KBM-7 (cell line): ENCODE data around the gene C1QTNF5.

Source experiments
- DNase-seq: peaks from one replicate; pipeline ENCODE4 v3.0.0-alpha.2; 2015
- in situ Hi-C: fragments of 300-500 bp; cut with MboI; formaldehyde crosslinking; loops from 2 replicates; pipeline ENCODE4 v1.14.3; 2020; ENCODE audit warnings: low sequenced_read_pairs, low pct_unique_long_range_greater_than_20kb, mixed read lengths

Gene C1QTNF5

GRCh38 chr11:119373921-119374631, 33.4 kb upstream of the C1QTNF5 start:
- in situ Hi-C loops = no loop called here
- peak; percentile 86 for DNase-seq

GRCh38 chr11:119373059-119373920, 32.6 kb upstream of the C1QTNF5 start:
- in situ Hi-C loops = no loop called here

GRCh38 chr11:119372260-119373058, 31.8 kb upstream of the C1QTNF5 start:
- in situ Hi-C loops = no loop called here
- no peak for DNase-seq

More at GRCh38 chr11:119373059-119373920, 32.6 kb upstream of the C1QTNF5 start:
- no peak for DNase-seq

GRCh38 chr11:119371778-119372182, 31.1 kb upstream of the C1QTNF5 start:
- DNase-seq = no peak
- in situ Hi-C loops = no loop called here

GRCh38 chr11:119371067-119371601, 30.5 kb upstream of the C1QTNF5 start:
- in situ Hi-C loops = no loop called here
- no peak for DNase-seq

GRCh38 chr11:119370486-119371046, 29.9 kb upstream of the C1QTNF5 start:
- DNase-seq = no peak

GRCh38 chr11:119369132-119369925, 28.6 kb upstream of the C1QTNF5 start:
- in situ Hi-C loops = no loop called here
- DNase-seq = no peak

More at GRCh38 chr11:119370486-119371046, 29.9 kb upstream of the C1QTNF5 start:
- in situ Hi-C loops = no loop called here

GRCh38 chr11:119368121-119369034, 27.7 kb upstream of the C1QTNF5 start:
- DNase-seq = no peak
- in situ Hi-C loops = no loop called here

- in situ Hi-C loops = no loop called here
- no peak for DNase-seq
Measured at GRCh38 chr11:119367661-119368120, 27.0 kb upstream of the C1QTNF5 start.

GRCh38 chr11:119366690-119367620, 26.3 kb upstream of the C1QTNF5 start:
- in situ Hi-C loops = no loop called here
- DNase-seq = no peak

GRCh38 chr11:119365071-119365591, 24.4 kb upstream of the C1QTNF5 start:
- DNase-seq = no peak

GRCh38 chr11:119363851-119364590, 23.3 kb upstream of the C1QTNF5 start:
- in situ Hi-C loops = no loop called here
- DNase-seq = no peak

More at GRCh38 chr11:119365071-119365591, 24.4 kb upstream of the C1QTNF5 start:
- in situ Hi-C loops = no loop called here

- no peak for DNase-seq
- in situ Hi-C loops = no loop called here
Measured at GRCh38 chr11:119363081-119363850, 22.6 kb upstream of the C1QTNF5 start.

- DNase-seq = no peak
- in situ Hi-C loops = no loop called here
Measured at GRCh38 chr11:119362741-119363080, 22.0 kb upstream of the C1QTNF5 start.
